GM18909 (cell line): ENCODE measurements around the gene PRPF40B.

Experiments
- ATAC-seq: cut with Tn5 transposase; IDR thresholded peaks from one replicate; pipeline ENCODE4 v1.9.1; 2021; ENCODE audit warnings: mild to moderate bottlenecking; ENCODE audit not compliant: unreplicated experiment, poor library complexity

The PRPF40B gene

GRCh38 chr12:49655595-49656236 is 32.4 kb downstream of the PRPF40B start:
- no peak for ATAC-seq

GRCh38 chr12:49658276-49658675 is 34.9 kb downstream of the PRPF40B start:
- no peak for ATAC-seq

GRCh38 chr12:49659753-49660152 is 36.4 kb downstream of the PRPF40B start:
- ATAC-seq = no peak

GRCh38 chr12:49661191-49661590 is 37.8 kb downstream of the PRPF40B start:
- ATAC-seq = no peak

GRCh38 chr12:49661746-49662145 is 38.4 kb downstream of the PRPF40B start:
- no peak for ATAC-seq

- peak; percentile 78 for ATAC-seq
Measured at GRCh38 chr12:49662998-49663843, 39.9 kb downstream of the PRPF40B start.

- ATAC-seq = no peak
Measured at GRCh38 chr12:49664167-49664566, 40.8 kb downstream of the PRPF40B start.

- peak; percentile 69 for ATAC-seq
Measured at GRCh38 chr12:49664591-49665239, 41.4 kb downstream of the PRPF40B start.

GRCh38 chr12:49665384-49665783 is 42.0 kb downstream of the PRPF40B start:
- no peak for ATAC-seq

GRCh38 chr12:49666176-49666575 is 42.8 kb downstream of the PRPF40B start:
- ATAC-seq = no peak

GRCh38 chr12:49667325-49668090 is 44.1 kb downstream of the PRPF40B start:
- ATAC-seq = no peak

GRCh38 chr12:49669796-49670195 is 46.4 kb downstream of the PRPF40B start:
- ATAC-seq = no peak

GRCh38 chr12:49671031-49671765 is 47.8 kb downstream of the PRPF40B start:
- ATAC-seq = peak; percentile 37

- no peak for ATAC-seq
Measured at GRCh38 chr12:49672301-49673217, 49.2 kb downstream of the PRPF40B start.

- ATAC-seq = no peak
Measured at GRCh38 chr12:49673446-49674317, 50.3 kb downstream of the PRPF40B start.

- no peak for ATAC-seq
Measured at GRCh38 chr12:49674318-49674981, 51.1 kb downstream of the PRPF40B start.

GRCh38 chr12:49675137-49675536 is 51.8 kb downstream of the PRPF40B start:
- ATAC-seq = no peak
